Breast epithelium (tissue), 3 donors: Measurements from ENCODE around the gene FBXL7.

Source experiments
- CTCF ChIP-seq, 3 donors: fragments of 450-650 bp; IDR thresholded peaks; one replicate each; pipeline ENCODE4 v1.5.1; 2016 to 2017; ENCODE audit warnings: antibody characterized with exemption in 3 of 3, mild to moderate bottlenecking in 3 of 3, moderate library complexity in 3 of 3
- POLR2A ChIP-seq: fragments of 450-650 bp; IDR thresholded peaks from one replicate; pipeline ENCODE4 v1.6.1; 2016; ENCODE audit warnings: antibody characterized with exemption, mild to moderate bottlenecking, moderate library complexity
- POLR2AphosphoS5 ChIP-seq, 3 donors: sonication (generic); formaldehyde crosslinking; IDR thresholded peaks; one replicate each; pipeline ENCODE4 v1.6.1; 2017; ENCODE audit warnings: antibody characterized with exemption in 3 of 3

- TF ChIP-seq CTCF (IDR thresholded peaks at IDR 0.05) (no peak), POLR2A (no peak), POLR2AphosphoS5 (IDR thresholded peaks at IDR 0.05) (no peak)
Measured at GRCh38 chr5:15785531-15785981, 285.6 kb downstream of the FBXL7 start.
